ENCODE data around the gene RIC1. TPM values are rescaled to one million over a fixed set of nuclear protein-coding genes. Genes with fewer than 3 reads are reported as not detected.

Gene RIC1
- total RNA-seq, 6 experiments from 2014 or later, result 25.8 to 35.2 (median 29.8) TPM

DNA sequence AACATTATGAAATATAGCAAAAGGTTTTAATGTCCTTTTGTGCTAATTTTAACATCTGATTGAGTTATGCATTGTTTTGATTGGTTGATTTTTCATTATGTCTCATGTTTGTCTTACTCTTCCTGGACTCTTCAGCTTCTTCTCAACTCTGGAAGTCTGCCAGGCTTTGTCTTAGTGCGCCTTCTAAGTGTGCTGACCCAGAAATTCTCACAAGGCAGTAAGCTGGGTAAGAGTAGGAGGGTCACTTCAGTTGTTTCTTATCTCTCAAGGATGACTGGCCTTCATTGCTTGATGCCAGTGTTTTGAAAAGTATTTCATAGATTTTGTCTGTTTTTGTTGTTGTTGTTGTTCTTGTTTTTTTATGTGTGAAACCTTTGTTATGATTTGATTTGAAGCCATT, 59.2 kb downstream of the RIC1 start:
- Mint-ChIP-seq H3K4me1 (ENCODE audit: low read depth) (peaks cover 31% of the 10 kb centered on the region), H3K9me3 (peaks cover 10% of the 10 kb centered on the region), H3K27me3 (ENCODE audit: insufficient read depth) (no peaks in the 10 kb centered on the region), H3K27ac (no peak overlapping the region), H3K36me3 (ENCODE audit: low read depth) (peaks cover 25% of the 10 kb centered on the region), H3K4me3 (peak overlapping the region; percentile 11; the same call in 1 of the 2 replicates)
- TF ChIP-seq CTCF (IDR thresholded peaks at IDR 0.05), result no peak
- DNase-seq, result no peak

GRCh38 chr9:5690278-5690677, 61.4 kb downstream of the RIC1 start:
- Mint-ChIP-seq H3K36me3 (ENCODE audit: low read depth) (peaks cover 16% of the 10 kb centered on the region; the same call in 1 of the 2 replicates), H3K27me3 (ENCODE audit: insufficient read depth) (peaks cover 2% of the 10 kb centered on the region; the same call in 1 of the 2 replicates), H3K27ac (no peak overlapping the region), H3K4me3 (no peak overlapping the region), H3K4me1 (ENCODE audit: low read depth) (peaks cover 31% of the 10 kb centered on the region), H3K9me3 (no peaks in the 10 kb centered on the region)
- no peak for DNase-seq
- no peak for TF ChIP-seq CTCF (IDR thresholded peaks at IDR 0.05)

DNA sequence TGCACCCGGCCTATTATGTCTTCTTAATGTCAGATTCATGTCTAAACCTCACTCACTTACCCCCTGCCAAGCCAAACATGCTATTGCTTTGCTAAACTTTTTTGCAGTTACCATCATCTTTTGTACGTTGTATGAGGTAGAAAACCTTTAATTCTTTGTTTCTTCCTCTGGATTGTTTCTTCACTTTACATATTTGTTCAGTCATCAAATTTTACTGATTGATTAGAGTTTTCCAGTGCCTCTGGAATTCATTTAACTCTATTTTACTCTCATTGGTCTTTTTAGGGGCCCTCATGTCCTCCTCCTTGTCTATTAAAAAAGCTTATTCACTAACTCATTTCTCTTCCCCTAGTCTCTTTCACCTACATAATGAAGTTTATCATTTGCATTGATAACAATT, 67.0 kb downstream of the RIC1 start:
- H3K4me1 Mint-ChIP-seq (ENCODE audit: low read depth), result peaks cover 34% of the 10 kb centered on the region
- no peak overlapping the region; the same call in 1 of the 2 replicates for H3K27ac Mint-ChIP-seq
- no peak overlapping the region for H3K4me3 Mint-ChIP-seq
- DNase-seq, result no peak
- no peak for TF ChIP-seq CTCF (IDR thresholded peaks at IDR 0.05)
- peaks cover 29% of the 10 kb centered on the region for H3K36me3 Mint-ChIP-seq (ENCODE audit: low read depth)
- peaks cover 2% of the 10 kb centered on the region; the same call in 1 of the 2 replicates for H3K27me3 Mint-ChIP-seq (ENCODE audit: insufficient read depth)
- H3K9me3 Mint-ChIP-seq, result no peaks in the 10 kb centered on the region

DNA sequence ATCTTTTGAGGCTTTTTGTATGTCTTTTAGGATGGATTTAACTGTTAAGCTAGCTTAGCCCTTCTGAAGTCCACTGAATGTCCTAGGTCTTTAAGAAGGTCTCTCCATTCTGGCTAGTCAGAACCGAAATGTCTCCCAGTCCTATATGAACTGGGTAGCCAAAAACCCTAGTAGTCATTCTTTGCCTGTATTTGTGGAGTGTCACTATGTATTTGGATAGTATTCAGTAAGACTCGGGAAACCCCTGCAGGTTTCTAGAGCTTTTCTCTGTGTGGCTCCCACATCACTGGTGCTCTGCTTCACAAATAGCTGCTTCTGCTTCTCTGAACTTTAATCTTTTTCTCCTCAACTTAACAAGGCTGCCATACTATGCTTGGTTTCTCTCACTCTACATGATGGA, 68.0 kb downstream of the RIC1 start:
- H3K27ac Mint-ChIP-seq, result no peak overlapping the region
- no peak for DNase-seq
- H3K4me3 Mint-ChIP-seq, result no peak overlapping the region
- TF ChIP-seq CTCF (IDR thresholded peaks at IDR 0.05), result no peak
- no peaks in the 10 kb centered on the region for H3K9me3 Mint-ChIP-seq
- H3K27me3 Mint-ChIP-seq (ENCODE audit: insufficient read depth), result peaks cover 2% of the 10 kb centered on the region; the same call in 1 of the 2 replicates
- peaks cover 41% of the 10 kb centered on the region for H3K4me1 Mint-ChIP-seq (ENCODE audit: low read depth)
- H3K36me3 Mint-ChIP-seq (ENCODE audit: low read depth), result peaks cover 35% of the 10 kb centered on the region

DNA sequence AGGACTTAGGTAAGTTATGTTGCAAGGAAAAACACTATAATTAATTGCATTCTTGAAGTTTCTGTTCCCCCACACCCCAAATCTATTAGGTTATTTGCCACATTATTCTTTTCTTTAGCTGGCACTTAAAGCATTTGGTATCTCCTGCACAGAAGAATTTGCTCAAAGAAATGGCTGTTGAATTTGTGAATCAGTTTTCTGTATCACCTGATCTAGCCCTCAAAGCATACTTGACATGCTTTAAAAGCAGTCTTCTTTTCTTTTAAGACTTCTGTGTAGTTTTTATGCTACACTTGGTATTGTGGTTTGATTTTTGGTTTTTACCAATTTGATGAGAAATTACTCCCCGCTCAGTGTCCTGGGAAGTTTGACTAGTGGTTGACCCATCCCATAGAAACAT, 69.1 kb downstream of the RIC1 start:
- H3K4me3 Mint-ChIP-seq, result no peak overlapping the region
- TF ChIP-seq CTCF (IDR thresholded peaks at IDR 0.05), result no peak
- H3K36me3 Mint-ChIP-seq (ENCODE audit: low read depth), result peaks cover 46% of the 10 kb centered on the region
- no peaks in the 10 kb centered on the region for H3K9me3 Mint-ChIP-seq
- no peak for DNase-seq
- peaks cover 48% of the 10 kb centered on the region for H3K4me1 Mint-ChIP-seq (ENCODE audit: low read depth)
- H3K27me3 Mint-ChIP-seq (ENCODE audit: insufficient read depth), result peaks cover 2% of the 10 kb centered on the region; the same call in 1 of the 2 replicates
- H3K27ac Mint-ChIP-seq, result no peak overlapping the region

Measured in HFFc6 (cell line).